Mesendoderm (in vitro differentiated cells): ENCODE results near the gene NKPD1.

Experiments used
- DNase-seq: peaks from one replicate; pipeline ENCODE4 v3.0.0; 2013
- H2AK5ac ChIP-seq: 2 replicates; pipeline ENCODE4 v1.6.1; 2013; ENCODE audit warnings: low read length, inconsistent platforms
- H2BK120ac ChIP-seq: 2 replicates; pipeline ENCODE4 v1.6.1; 2013; ENCODE audit warnings: low read depth, mild to moderate bottlenecking, low read length, moderate library complexity, mixed read lengths
- H2BK15ac ChIP-seq: replicated peaks from 2 replicates; pipeline ENCODE4 v1.6.1; 2013; ENCODE audit warnings: low read depth, mild to moderate bottlenecking, moderate library complexity
- H2BK5ac ChIP-seq: 2 replicates; pipeline ENCODE4 v1.6.1; 2013; ENCODE audit warnings: low read length, inconsistent platforms
- H3K18ac ChIP-seq: 2 replicates; pipeline ENCODE4 v1.6.1; 2013; ENCODE audit warnings: mild to moderate bottlenecking, low read length, mixed read lengths
- H3K23ac ChIP-seq: one replicate; pipeline ENCODE4 v1.6.1; 2013; ENCODE audit warnings: low read length
- H3K27ac ChIP-seq: 2 replicates; pipeline ENCODE4 v1.5.1; 2013; ENCODE audit warnings: low read depth, mild to moderate bottlenecking, inconsistent platforms, low read length, moderate library complexity
- H3K27me3 ChIP-seq: 2 replicates; pipeline ENCODE4 v1.6.1; 2013; ENCODE audit warnings: low read length, control low read depth, mild to moderate bottlenecking, inconsistent platforms; ENCODE audit not compliant: insufficient read depth, poor library complexity
- H3K36me3 ChIP-seq: 2 replicates; pipeline ENCODE4 v1.6.1; 2013; ENCODE audit warnings: low read length, inconsistent platforms; ENCODE audit not compliant: control insufficient read depth, insufficient read depth
- H3K4ac ChIP-seq: one replicate; pipeline ENCODE4 v1.6.1; 2013; ENCODE audit warnings: low read depth, mild to moderate bottlenecking, low read length, moderate library complexity
- H3K4me1 ChIP-seq: 2 replicates; pipeline ENCODE4 v1.6.1; 2013; ENCODE audit warnings: low read depth, low read length, inconsistent platforms; ENCODE audit not compliant: control insufficient read depth
- H3K4me2 ChIP-seq: 2 replicates; pipeline ENCODE4 v1.6.1; 2013; ENCODE audit warnings: low read length
- H3K4me3 ChIP-seq: 2 replicates; pipeline ENCODE4 v1.5.1; 2013; ENCODE audit warnings: mild to moderate bottlenecking, low read length
- H3K56ac ChIP-seq: one replicate; pipeline ENCODE4 v1.6.1; 2013; ENCODE audit warnings: low read length
- H3K79me1 ChIP-seq: 2 replicates; pipeline ENCODE4 v1.6.1; 2013; ENCODE audit warnings: low read length, inconsistent platforms
- H3K79me2 ChIP-seq: 2 replicates; pipeline ENCODE4 v1.6.1; 2013; ENCODE audit warnings: mild to moderate bottlenecking, low read length; ENCODE audit not compliant: control insufficient read depth, insufficient read depth
- H3K9ac ChIP-seq: 2 replicates; pipeline ENCODE4 v1.6.1; 2013; ENCODE audit warnings: low read length, inconsistent platforms
- H4K5ac ChIP-seq: one replicate; pipeline ENCODE4 v1.6.1; 2013; ENCODE audit warnings: low read length
- H4K8ac ChIP-seq: one replicate; pipeline ENCODE4 v1.6.1; 2013; ENCODE audit warnings: low read depth, mild to moderate bottlenecking, control low read depth, low read length, moderate library complexity
- WGBS: extraction: QIAGEN DNeasy Blood & Tissue Kit; methylation state at CpG from one replicate; pipeline ENCODE4 v1.1.7; 2013; ENCODE audit warnings: low lambda C conversion rate, missing lambda C conversion rate; ENCODE audit not compliant: insufficient coverage; ENCODE audit errors: extremely low coverage; 5-methylcytosine and 5-hydroxymethylcytosine counted together

Gene NKPD1

GRCh38 chr19:45184115-45184514 lies 23.3 kb upstream of the NKPD1 start:
- no peaks in the 10 kb centered on the region for H3K79me2 ChIP-seq
- no peak overlapping the region for H2BK120ac ChIP-seq
- H3K27me3 ChIP-seq, result no peaks in the 10 kb centered on the region
- no peak overlapping the region for H3K18ac ChIP-seq
- no peaks in the 10 kb centered on the region for H3K4me1 ChIP-seq
- H3K4ac ChIP-seq, result no peak overlapping the region
- H4K5ac ChIP-seq, result no peak overlapping the region
- H4K8ac ChIP-seq, result no peak overlapping the region
- no peak overlapping the region for H3K4me2 ChIP-seq
- WGBS, result no CpG with 5 or more reads among the region's 5 CpGs
- H3K56ac ChIP-seq, result no peak overlapping the region
- no peak overlapping the region for H3K27ac ChIP-seq
- H3K9ac ChIP-seq, result no peak overlapping the region
- no peak overlapping the region for H2BK5ac ChIP-seq
- H3K23ac ChIP-seq, result no peak overlapping the region
- H2AK5ac ChIP-seq, result no peak overlapping the region
- H2BK15ac ChIP-seq, result no peak overlapping the region
- H3K79me1 ChIP-seq, result peaks cover 2% of the 10 kb centered on the region
- H3K36me3 ChIP-seq, result no peaks in the 10 kb centered on the region
- no peak overlapping the region for H3K4me3 ChIP-seq
- DNase-seq, result no peak

GRCh38 chr19:45182758-45183157 lies 22.0 kb upstream of the NKPD1 start:
- Histone ChIP-seq H2BK5ac (no peak overlapping the region), H2BK120ac (no peak overlapping the region), H3K79me2 (no peaks in the 10 kb centered on the region), H3K9ac (no peak overlapping the region), H3K4me2 (no peak overlapping the region), H3K4me1 (no peaks in the 10 kb centered on the region), H3K27me3 (no peaks in the 10 kb centered on the region), H3K79me1 (peaks cover 2% of the 10 kb centered on the region), H3K4ac (no peak overlapping the region), H3K18ac (no peak overlapping the region), H2AK5ac (no peak overlapping the region), H4K8ac (no peak overlapping the region), H3K4me3 (no peak overlapping the region), H2BK15ac (no peak overlapping the region), H3K23ac (no peak overlapping the region), H3K36me3 (no peaks in the 10 kb centered on the region), H3K56ac (no peak overlapping the region), H3K27ac (no peak overlapping the region), H4K5ac (no peak overlapping the region)
- no CpG with 5 or more reads among the region's 4 CpGs for WGBS
- DNase-seq, result no peak

- H3K79me1 ChIP-seq, result peaks cover 4% of the 10 kb centered on the region
- no peak overlapping the region for H3K4me2 ChIP-seq
- no CpG with 5 or more reads among the region's 7 CpGs for WGBS
- no peak overlapping the region for H3K4me3 ChIP-seq
- H2BK15ac ChIP-seq, result no peak overlapping the region
- H3K4ac ChIP-seq, result no peak overlapping the region
- no peak overlapping the region for H2AK5ac ChIP-seq
- no peak overlapping the region for H3K18ac ChIP-seq
- no peak for DNase-seq
- no peak overlapping the region for H3K27ac ChIP-seq
- H4K8ac ChIP-seq, result no peak overlapping the region
- H4K5ac ChIP-seq, result no peak overlapping the region
- no peak overlapping the region for H3K9ac ChIP-seq
- H3K79me2 ChIP-seq, result no peaks in the 10 kb centered on the region
- H3K36me3 ChIP-seq, result no peaks in the 10 kb centered on the region
- H3K56ac ChIP-seq, result no peak overlapping the region
- no peaks in the 10 kb centered on the region for H3K4me1 ChIP-seq
- no peak overlapping the region for H3K23ac ChIP-seq
- no peak overlapping the region for H2BK5ac ChIP-seq
- H3K27me3 ChIP-seq, result no peaks in the 10 kb centered on the region
- H2BK120ac ChIP-seq, result no peak overlapping the region
Observed at GRCh38 chr19:45180936-45181335, 20.2 kb upstream of the NKPD1 start.

- Histone ChIP-seq H4K8ac (no peak overlapping the region), H3K27ac (no peak overlapping the region), H4K5ac (no peak overlapping the region), H2BK5ac (no peak overlapping the region), H3K79me2 (no peaks in the 10 kb centered on the region), H2BK120ac (no peak overlapping the region), H3K56ac (peak overlapping the region; percentile 95), H2AK5ac (no peak overlapping the region), H3K18ac (no peak overlapping the region), H3K4me3 (peak overlapping the region; percentile 98), H3K23ac (no peak overlapping the region), H3K36me3 (no peaks in the 10 kb centered on the region), H3K79me1 (peaks cover 4% of the 10 kb centered on the region), H3K4ac (no peak overlapping the region), H3K27me3 (no peaks in the 10 kb centered on the region), H2BK15ac (no peak overlapping the region), H3K4me2 (peak overlapping the region; percentile 95), H3K4me1 (no peaks in the 10 kb centered on the region), H3K9ac (peak overlapping the region; percentile 76)
- WGBS, result no CpG with 5 or more reads among the region's 9 CpGs
- no peak for DNase-seq
Observed at GRCh38 chr19:45179892-45180370, 19.1 kb upstream of the NKPD1 start.

GRCh38 chr19:45179072-45179891 lies 18.5 kb upstream of the NKPD1 start:
- H4K5ac ChIP-seq, result no peak overlapping the region
- peak overlapping the region; percentile 76 for H3K9ac ChIP-seq
- peak overlapping the region; percentile 12 for H3K27ac ChIP-seq
- no peak for DNase-seq
- peak overlapping the region; percentile 66 for H3K23ac ChIP-seq
- no peaks in the 10 kb centered on the region for H3K79me2 ChIP-seq
- no peak overlapping the region for H2AK5ac ChIP-seq
- no peak overlapping the region for H2BK120ac ChIP-seq
- no peak overlapping the region for H2BK5ac ChIP-seq
- no peaks in the 10 kb centered on the region for H3K27me3 ChIP-seq
- no peak overlapping the region for H2BK15ac ChIP-seq
- H3K4me3 ChIP-seq, result peak overlapping the region; percentile 98
- peak overlapping the region; percentile 95 for H3K4me2 ChIP-seq
- H3K36me3 ChIP-seq, result no peaks in the 10 kb centered on the region
- H3K4me1 ChIP-seq, result no peaks in the 10 kb centered on the region
- no peak overlapping the region for H3K18ac ChIP-seq
- no peak overlapping the region for H4K8ac ChIP-seq
- no peak overlapping the region for H3K4ac ChIP-seq
- H3K79me1 ChIP-seq, result peaks cover 4% of the 10 kb centered on the region
- peak overlapping the region; percentile 95 for H3K56ac ChIP-seq
- WGBS, result no CpG with 5 or more reads among the region's 97 CpGs
